ENCODE measurements around the gene IL1R2.
A peak's percentile ranks its signal among the peaks of the same experiment; 100 is the strongest.

The IL1R2 gene

GRCh38 chr2:102062802-102063201, 71.0 kb downstream of the IL1R2 start:
- H3K27ac ChIP-seq: peak overlapping the region; percentile 87
- peaks cover 29% of the 10 kb centered on the region for H3K4me1 ChIP-seq
- no peak for TF ChIP-seq CTCF (IDR thresholded peaks at IDR 0.05)
- no peak overlapping the region for H3K4me3 ChIP-seq (ENCODE audit: low read depth, low read length)
- H3K9me3 ChIP-seq (ENCODE audit: control insufficient read depth, low read length): no peaks in the 10 kb centered on the region
- H3K4me2 ChIP-seq (ENCODE audit: low read length): no peak overlapping the region
- no peaks in the 10 kb centered on the region for H3K27me3 ChIP-seq (ENCODE audit: control insufficient read depth, insufficient read depth, low read length)
- no peaks in the 10 kb centered on the region for H3K36me3 ChIP-seq (ENCODE audit: control insufficient read depth, insufficient read depth, low read length)
- no peaks in the 10 kb centered on the region for H3K79me2 ChIP-seq
- H3K9ac ChIP-seq: no peak overlapping the region
- H2AFZ ChIP-seq: peak overlapping the region; percentile 85

GRCh38 chr2:102063487-102063911, 71.7 kb downstream of the IL1R2 start:
- no peak for TF ChIP-seq CTCF (IDR thresholded peaks at IDR 0.05)
- H3K9ac ChIP-seq: no peak overlapping the region

GRCh38 chr2:102063941-102064678, 72.3 kb downstream of the IL1R2 start:
- Histone ChIP-seq H3K27me3 (ENCODE audit: control insufficient read depth, insufficient read depth, low read length) (no peaks in the 10 kb centered on the region), H3K36me3 (ENCODE audit: control insufficient read depth, insufficient read depth, low read length) (no peaks in the 10 kb centered on the region), H3K9ac (no peak overlapping the region), H3K4me1 (peaks cover 32% of the 10 kb centered on the region), H3K27ac (peak overlapping the region; percentile 87), H3K9me3 (ENCODE audit: control insufficient read depth, low read length) (no peaks in the 10 kb centered on the region), H3K4me2 (ENCODE audit: low read length) (peak overlapping the region; percentile 2), H3K4me3 (ENCODE audit: low read depth, low read length) (no peak overlapping the region), H3K79me2 (no peaks in the 10 kb centered on the region), H2AFZ (peak overlapping the region; percentile 85)
- no peak for TF ChIP-seq CTCF (IDR thresholded peaks at IDR 0.05)

More at GRCh38 chr2:102063487-102063911, 71.7 kb downstream of the IL1R2 start:
- no peaks in the 10 kb centered on the region for H3K79me2 ChIP-seq
- H3K4me1 ChIP-seq: peaks cover 28% of the 10 kb centered on the region
- peak overlapping the region; percentile 87 for H3K27ac ChIP-seq
- no peaks in the 10 kb centered on the region for H3K36me3 ChIP-seq (ENCODE audit: control insufficient read depth, insufficient read depth, low read length)
- H3K27me3 ChIP-seq (ENCODE audit: control insufficient read depth, insufficient read depth, low read length): no peaks in the 10 kb centered on the region
- no peaks in the 10 kb centered on the region for H3K9me3 ChIP-seq (ENCODE audit: control insufficient read depth, low read length)
- H2AFZ ChIP-seq: peak overlapping the region; percentile 85
- peak overlapping the region; percentile 2 for H3K4me2 ChIP-seq (ENCODE audit: low read length)
- H3K4me3 ChIP-seq (ENCODE audit: low read depth, low read length): no peak overlapping the region

GRCh38 chr2:102064679-102065674, 73.2 kb downstream of the IL1R2 start:
- H3K4me3 ChIP-seq (ENCODE audit: low read depth, low read length): no peak overlapping the region
- no peaks in the 10 kb centered on the region for H3K79me2 ChIP-seq
- no peaks in the 10 kb centered on the region for H3K36me3 ChIP-seq (ENCODE audit: control insufficient read depth, insufficient read depth, low read length)
- no peak overlapping the region for H3K4me2 ChIP-seq (ENCODE audit: low read length)
- H3K4me1 ChIP-seq: peaks cover 41% of the 10 kb centered on the region
- no peaks in the 10 kb centered on the region for H3K27me3 ChIP-seq (ENCODE audit: control insufficient read depth, insufficient read depth, low read length)
- peak overlapping the region; percentile 85 for H2AFZ ChIP-seq
- H3K27ac ChIP-seq: peak overlapping the region; percentile 87
- H3K9me3 ChIP-seq (ENCODE audit: control insufficient read depth, low read length): no peaks in the 10 kb centered on the region
- H3K9ac ChIP-seq: no peak overlapping the region
- TF ChIP-seq CTCF (IDR thresholded peaks at IDR 0.05): no peak

Data from parathyroid adenoma (tissue), 2 donors.